Fibroblast of skin of left biceps (primary cell): Measurements from ENCODE around the gene PTGES3.
"Not testable (repeated sequence)": the region's sequence is repeated elsewhere in the genome, so short reads cannot be mapped to it uniquely, and the experiment has no call there.

Source experiments
- DNase-seq, 2 experiments: peaks; one replicate each; pipeline ENCODE4 v3.0.0-alpha.2; 2013; ENCODE audit warnings: low read depth in 2 of 2

The PTGES3 gene, protein sequence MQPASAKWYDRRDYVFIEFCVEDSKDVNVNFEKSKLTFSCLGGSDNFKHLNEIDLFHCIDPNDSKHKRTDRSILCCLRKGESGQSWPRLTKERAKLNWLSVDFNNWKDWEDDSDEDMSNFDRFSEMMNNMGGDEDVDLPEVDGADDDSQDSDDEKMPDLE

DNA sequence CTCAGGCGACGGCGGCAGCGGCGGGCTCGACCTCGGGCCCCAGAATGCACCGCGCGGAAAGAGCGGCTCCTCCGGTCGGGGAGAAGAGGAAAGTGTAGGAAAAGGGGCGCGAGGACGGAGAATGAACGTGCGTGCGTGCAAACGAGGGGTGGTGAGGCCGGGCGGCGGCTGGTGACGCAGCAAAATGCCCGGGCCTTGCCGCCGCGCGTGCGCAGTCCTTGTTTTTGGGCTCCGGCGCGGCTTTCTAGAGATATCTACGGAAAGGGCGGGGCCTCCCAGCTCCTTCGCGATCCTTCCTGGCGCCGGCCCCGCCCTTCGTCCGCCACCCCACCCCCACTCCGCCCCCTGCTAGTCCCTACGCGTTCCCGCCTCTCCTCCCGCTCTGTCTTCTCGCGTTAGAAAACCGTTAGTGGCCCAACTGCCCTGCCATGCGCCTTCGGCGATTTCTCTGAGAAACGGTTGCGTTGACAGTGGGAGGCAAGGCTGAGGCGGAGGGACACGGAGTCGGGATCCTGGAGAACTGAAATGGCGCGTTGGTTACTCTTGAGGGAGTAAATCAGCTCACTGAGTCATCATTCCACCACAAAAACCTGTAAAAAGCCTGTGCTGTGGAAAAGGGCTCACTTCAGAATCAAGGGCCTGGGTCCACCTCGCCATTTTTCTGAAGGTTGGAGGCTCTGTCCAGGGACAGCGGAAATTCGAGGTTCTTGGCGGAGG lies at the start of gene PTGES3:
Gene PTGES3 (minus strand): TSS at position 156 of the 717 bp plus-strand sequence. CDS start 285 bp downstream, outside the sequence.
- peak; percentile 96 for DNase-seq

DNA sequence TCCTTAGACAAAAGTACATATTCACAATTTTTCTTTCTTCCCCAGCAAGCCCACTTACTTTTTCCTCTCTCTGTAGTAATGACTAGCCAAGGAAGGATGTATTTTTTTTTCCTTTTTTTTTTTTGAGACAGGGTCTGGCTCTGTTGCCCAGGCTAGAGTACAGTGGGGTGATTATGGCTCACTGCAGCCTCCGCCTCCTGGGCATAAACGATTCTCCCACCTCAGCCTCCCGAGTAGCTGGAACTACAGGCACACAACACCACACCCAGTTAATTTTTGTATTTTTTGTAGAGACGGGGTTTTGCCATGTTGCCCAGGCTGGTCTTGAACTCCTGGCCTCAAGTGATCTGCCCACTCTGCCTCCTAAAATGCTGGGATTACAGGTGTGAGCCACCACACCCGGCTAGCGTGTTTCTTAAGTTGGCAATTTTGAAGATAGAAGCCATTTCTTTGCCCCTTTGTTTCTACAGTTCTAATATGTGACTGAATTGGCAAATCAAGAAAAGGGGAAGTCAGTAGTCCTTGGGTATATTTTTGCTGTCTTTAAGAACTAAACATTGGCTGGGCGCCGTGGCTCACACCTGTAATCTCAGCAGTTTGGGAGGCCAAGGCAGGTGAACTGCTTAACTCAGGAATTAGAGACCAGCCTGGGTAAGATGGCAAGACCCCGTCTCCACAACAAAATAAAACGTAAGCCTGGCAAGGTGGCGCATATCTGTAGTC lies 40.2 kb upstream of the PTGES3 start:
- no peak for DNase-seq

GRCh38 chr12:56726196-56726675 lies 38.2 kb upstream of the PTGES3 start:
- DNase-seq, result not testable (repeated sequence)

DNA sequence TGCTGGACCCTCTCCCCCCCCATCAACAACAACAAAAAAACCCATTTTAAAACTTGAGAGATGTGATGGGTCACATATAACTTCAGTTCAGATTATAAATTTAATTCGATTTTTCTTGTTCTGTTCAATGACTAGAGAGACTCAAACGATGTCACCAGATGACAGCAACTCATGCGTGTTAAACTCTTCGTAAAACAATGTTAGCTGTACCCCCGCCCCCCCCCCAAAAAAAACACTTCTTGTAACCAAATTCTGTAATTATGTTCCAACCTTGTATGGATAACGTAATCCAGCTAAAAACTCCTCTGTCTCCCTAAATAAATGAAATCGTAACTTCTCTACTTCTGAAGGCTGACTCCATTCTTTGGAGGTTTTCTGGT lies 37.6 kb upstream of the PTGES3 start:
- DNase-seq, result no peak

- DNase-seq, result peak; percentile 92
Measured at GRCh38 chr12:56724972-56725722, 37.1 kb upstream of the PTGES3 start, which contains the start of gene NACA. NACA (minus strand) TSS chr12:56725299; CDS start chr12:56724521, 778 bp downstream.

DNA sequence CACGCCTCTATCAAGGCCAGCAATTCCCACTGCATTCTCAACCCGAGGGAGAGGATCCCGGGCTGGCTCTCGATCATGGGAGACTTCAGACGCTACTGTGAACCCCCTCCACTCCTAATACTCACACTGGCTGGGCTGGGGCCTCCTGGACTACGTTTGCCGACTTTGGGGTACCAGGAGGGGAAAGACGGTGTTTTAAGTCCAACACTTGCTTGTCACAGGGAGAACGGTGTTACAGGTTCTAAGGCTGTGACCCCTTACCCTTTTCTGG lies 36.6 kb upstream of the PTGES3 start:
- no peak for DNase-seq

GRCh38 chr12:56723889-56724700 lies 36.0 kb upstream of the PTGES3 start:
- peak; percentile 26 to 44 for DNase-seq

DNA sequence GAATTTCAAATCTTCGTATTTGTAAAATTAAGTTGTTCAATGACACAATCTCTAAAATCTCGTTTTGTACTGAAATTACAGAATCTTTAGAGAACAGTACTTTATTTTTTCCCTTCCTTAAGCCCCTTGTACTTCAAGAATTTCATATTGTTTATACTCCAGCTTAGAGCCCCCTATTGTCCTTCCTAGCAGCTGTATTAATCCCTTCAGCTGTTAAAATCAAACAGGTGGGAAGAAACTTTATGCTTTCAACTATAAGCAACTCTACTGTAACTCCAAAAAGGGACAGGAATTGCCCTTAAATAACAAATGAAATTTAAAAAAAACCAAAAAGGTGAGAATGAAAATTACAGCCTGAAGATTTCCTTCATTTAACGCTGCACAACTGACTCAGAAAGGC lies 35.3 kb upstream of the PTGES3 start:
- no peak for DNase-seq

DNA sequence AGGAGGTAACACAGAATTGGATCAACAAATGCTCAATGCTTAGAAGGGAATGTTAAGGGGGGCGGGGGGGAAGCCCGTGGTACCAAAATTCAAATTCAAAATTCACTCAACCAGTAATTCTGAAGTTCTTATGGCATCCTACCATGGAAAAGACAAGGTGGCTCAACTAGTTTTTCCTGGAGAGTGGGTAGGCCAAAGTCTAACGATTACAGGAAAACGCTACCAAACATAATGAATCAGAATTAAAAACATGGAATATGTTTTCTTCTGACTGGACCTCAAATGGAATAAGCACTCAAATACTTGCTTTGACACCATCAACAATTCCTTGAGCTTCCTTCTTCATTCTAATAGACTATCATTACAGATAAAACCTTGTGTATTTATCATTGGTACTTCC lies 34.7 kb upstream of the PTGES3 start:
- no peak for DNase-seq

DNA sequence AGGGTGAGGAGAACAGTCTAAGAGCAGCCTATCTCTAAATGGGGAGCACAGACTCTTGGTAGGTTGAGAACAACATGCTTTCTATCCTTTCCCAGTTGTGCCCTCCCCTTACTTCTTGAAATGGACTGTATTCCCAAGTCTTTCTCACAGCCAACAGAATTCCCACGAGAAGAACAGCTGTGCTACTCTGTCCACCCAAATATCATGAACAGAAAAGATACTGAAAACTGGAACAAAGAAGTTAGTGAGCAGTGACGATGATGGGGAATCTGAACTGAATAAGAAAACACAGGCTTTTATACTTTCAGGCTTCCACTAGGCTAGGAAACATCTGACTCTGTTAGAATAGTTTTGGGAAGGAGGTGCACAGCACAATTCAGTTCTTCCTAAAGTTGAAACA lies 33.6 kb upstream of the PTGES3 start:
- no peak for DNase-seq

DNA sequence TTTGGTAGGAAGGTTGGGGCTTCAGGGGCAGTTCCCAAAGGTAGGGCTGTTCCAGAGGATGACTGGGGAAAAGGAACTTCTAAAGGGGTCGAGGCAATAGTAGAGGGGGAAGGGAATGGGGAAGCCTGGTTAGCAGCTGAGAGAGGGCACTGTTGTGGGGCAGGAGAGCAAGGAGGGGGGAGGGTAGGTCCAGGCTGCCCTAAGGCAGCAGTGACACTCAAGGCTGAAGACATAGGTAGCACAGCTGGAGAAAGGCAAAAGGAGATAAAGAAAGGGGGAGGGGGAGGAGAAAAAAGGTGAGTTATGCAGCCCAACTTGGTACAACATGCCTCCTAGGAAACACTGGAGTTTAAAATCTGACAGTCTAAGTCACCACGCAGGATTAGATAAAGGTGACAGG lies 33.1 kb upstream of the PTGES3 start:
- DNase-seq, result no peak

DNA sequence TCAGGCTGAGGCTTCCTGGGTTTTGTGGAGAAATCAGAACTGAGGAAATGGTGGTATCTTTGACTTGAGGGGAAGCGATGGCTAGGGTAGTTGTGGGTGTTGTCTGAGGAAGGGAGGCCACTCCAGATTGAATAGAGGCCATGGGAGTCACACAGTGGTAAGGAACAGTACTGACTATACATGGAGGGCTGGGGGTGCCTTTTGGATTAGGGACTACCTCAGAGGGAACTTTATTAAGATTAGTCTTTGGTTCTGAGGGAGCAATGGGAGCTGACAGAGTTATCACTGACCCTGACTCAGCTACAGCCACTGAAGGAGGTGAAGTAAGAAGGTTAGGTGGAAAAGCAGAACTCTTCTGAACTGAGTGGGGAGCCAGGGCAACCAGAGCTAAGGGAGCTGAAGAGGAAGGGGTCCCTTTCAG lies 32.7 kb upstream of the PTGES3 start:
- DNase-seq, result no peak

DNA sequence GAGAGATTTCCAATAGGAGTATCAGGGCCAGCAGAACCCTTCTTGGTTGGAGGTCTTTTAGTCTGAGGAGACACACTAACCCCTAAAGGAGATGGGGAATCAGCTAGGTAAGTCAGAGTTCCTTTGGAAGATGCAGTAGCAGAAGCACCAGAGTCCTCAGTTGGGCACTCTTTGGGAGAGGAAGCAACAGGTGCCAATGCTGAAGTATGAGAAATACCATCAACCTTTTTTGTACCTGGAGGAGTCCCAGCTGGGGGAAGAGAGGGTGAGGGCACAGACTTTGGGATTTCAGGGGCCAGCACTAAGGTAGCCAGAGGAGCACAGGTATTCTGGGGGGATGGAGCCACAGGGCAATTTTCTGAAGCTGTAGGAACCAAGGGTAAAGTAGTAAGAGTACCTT lies 31.0 kb upstream of the PTGES3 start:
- DNase-seq, result no peak

DNA sequence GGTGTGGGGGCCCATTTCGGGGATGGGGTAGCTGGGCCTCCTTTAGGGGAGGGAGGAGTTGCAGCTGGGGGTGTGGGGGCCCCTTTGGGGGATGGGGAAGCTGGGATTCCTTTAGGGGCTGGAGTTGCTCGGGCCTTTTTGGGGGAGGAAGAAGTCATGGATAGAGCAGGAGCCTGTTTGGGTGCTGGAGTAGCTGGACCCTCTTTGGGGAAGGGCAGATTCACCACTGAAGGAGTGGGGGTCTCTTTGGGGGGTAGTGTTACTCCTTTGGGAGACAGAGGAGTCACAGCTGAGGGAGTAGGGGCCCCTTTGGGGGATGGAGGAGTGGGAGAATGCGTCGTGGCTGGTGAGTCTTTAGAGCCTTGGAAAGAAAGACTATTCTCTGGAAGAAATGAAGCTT lies 30.6 kb upstream of the PTGES3 start:
- no peak for DNase-seq

DNA sequence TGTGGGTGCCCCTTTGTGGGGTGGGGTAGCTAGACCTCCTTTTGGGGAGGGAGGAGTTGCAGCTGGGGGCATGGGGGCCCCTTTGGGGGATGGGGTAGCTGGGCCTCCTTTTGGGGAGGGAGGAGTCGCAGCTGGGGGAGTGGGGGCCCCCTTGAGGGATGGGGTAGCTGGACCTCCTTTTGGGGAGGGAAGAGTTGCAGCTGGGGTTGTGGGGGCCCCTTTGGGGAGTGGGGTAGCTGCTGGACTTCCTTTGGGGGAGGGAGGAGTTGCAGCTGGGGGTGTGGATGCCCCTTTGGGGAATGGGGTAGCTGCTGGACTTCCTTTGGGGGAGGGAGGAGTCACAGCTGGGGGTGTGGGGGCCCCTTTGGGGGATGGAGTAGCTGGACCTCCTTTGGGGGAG lies 30.1 kb upstream of the PTGES3 start:
- no peak for DNase-seq

DNA sequence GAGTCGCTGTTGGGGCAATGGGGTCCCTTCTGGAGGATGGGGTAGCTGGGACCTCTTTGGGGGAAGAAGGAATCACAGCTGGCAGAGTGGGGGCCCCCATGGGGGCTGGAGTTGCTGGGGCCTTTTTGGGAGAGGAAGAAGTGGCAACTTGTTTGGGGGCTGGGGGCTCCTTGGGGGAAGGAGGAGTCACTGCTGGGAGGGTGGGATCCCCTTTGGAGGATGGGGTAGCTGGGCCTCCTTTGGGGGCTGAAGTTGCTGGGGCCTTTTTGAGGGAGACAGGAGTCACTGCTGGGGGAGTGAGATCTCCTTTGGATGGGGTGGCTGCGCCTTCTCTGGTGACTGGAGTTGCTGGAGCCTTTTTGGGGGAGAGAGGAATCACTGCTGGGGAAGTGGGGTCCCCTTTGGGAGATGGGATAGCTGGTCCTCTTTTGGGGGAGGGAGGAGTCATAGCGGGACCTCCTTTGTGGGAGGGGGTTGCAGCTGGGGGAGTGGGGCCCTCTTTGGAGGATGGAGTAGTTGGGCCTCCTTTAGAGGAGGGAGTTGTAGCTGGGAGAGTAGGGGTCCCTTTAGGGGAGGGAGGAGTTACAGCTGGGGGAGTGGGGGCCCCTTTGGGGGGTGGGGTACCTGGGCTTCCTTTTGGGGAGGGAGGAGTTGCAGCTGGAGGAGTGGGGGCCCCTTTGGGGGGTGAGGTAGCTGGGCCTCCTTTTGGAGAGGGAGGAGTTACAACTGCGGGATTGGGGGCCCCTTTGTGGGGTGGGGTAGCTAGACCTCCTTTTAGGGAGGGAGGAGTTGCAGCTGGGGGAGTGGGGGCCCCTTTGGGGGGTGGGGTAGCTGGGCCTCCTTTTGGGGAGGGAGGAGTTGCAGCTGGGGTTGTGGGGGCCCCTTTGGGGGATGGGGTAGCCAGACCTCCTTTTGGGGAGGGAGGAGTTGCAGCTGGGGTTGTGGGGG lies 29.1 kb upstream of the PTGES3 start:
- DNase-seq, result no peak

DNA sequence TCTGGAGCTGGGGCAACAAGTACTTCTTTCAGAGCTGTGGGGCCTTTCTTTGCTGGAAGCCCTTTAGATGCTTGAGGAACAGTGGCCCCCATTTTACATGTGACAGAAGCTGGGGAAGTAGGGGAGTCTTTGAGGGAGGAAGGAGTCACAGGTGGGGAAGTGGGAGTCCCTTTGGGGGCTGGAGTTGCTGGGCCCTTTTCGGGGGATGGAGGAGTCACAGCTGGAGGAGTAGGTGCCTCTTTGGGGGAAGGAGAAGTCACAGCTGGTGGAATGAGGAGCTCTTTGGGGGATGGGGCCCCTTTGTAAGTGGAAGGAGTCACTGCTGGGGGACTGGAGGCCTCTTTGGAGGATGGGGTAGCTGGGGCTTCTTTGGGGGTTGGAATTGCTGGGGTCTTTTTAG lies 28.4 kb upstream of the PTGES3 start:
- DNase-seq, result no peak

- DNase-seq, result no peak
Measured at GRCh38 chr12:56715798-56716197, 27.7 kb upstream of the PTGES3 start.

DNA sequence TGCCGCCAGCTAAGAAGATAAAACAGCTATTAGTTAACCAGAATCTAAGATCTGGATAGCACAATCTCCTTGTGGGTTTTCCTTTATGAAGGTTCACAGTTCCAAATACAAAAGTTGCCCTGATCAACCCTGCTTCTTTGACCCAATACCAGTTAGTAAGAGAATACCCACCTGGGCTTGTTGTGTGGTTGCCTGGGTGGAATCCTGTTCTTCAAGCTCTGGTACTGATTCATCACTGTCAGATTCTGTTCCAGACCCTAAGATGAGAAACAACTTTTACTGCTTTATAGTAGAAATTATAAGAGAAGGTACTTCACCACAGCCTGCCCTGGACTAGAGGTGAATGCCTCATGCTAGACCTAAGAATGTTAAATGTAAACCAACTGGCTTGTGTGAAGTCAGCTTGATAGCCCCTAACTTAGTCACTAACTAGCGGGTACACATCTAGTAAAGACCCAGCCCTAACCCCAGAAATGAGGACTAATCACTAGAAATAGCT lies 26.4 kb upstream of the PTGES3 start:
- no peak for DNase-seq

DNA sequence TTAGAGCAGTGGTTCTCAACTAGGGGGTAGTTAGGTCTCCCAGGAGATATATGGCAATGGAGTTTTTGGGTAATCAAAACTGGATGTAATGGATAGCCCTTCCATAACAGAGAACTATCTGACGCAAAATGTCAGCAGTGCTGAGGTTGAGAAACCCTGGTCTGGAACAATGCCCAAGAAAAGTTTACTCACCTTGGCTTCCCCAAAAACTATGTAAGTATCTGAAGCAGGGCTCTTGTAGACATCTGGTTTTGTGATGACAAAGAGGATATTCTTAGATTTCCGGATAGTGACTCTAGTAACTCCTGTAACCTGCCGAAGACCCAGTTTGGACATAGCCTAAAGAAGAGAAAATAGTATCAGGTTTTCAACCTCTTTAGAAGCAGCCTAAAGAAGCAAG lies 25.3 kb upstream of the PTGES3 start:
- no peak for DNase-seq
